Tibial artery (tissue), 4 donors: Measurements from ENCODE around the gene UHMK1.

Experiments
- DNase-seq, 2 donors: peaks; one replicate each; pipeline ENCODE4 v3.0.0-alpha.2; 2019
- H3K27ac ChIP-seq, 2 donors: fragments of 200-600 bp; sonication (generic) in 1 of 2; 1 replicate in 1 of 2; 2 replicates in 1 of 2; pipeline ENCODE4 v1.5.1; 2018 to 2019; ENCODE audit warnings: mild to moderate bottlenecking in 1 of 2
- H3K27me3 ChIP-seq, 2 donors: fragments of 200-600 bp; sonication (generic) in 1 of 2; one replicate each; pipeline versions ENCODE4 v1.5.1 to v1.6.0; 2016 to 2019
- H3K36me3 ChIP-seq, 3 donors: fragments of 200-600 bp; sonication (generic) in 2 of 3; one replicate each; pipeline ENCODE4 v1.5.1; 2016 to 2019; ENCODE audit warnings: mild to moderate bottlenecking in 2 of 3
- H3K4me1 ChIP-seq, 4 donors: fragments of 200-600 bp; sonication (generic) in 2 of 4; 1 replicate in 3 of 4; 2 replicates in 1 of 4; pipeline ENCODE4 v1.5.1; 2016 to 2019
- H3K4me3 ChIP-seq, 2 donors: fragments of 200-600 bp; sonication (generic) in 1 of 2; 1 replicate in 1 of 2; 2 replicates in 1 of 2; pipeline ENCODE4 v1.5.1; 2018 to 2019; ENCODE audit warnings: mild to moderate bottlenecking in 2 of 2
- H3K9me3 ChIP-seq, 3 donors: fragments of 200-600 bp; sonication (generic) in 1 of 3; one replicate each; pipeline ENCODE4 v1.5.1; 2016 to 2019
- intact Hi-C: fragments of 100-400 bp; cut with DNase I; formaldehyde crosslinking; loops from one replicate; pipeline ENCODE4 v1.15.0; 2023; ENCODE audit warnings: low total_unique reads
- TF ChIP-seq, protein P1 (sequence below), 2 experiments: fragments of 200-600 bp in 1 of 2; fragments of 450-650 bp in 1 of 2; IDR thresholded peaks; one replicate each; pipeline ENCODE4 v1.5.1; 2017 to 2019; ENCODE audit warnings: antibody characterized with exemption in 2 of 2, mild to moderate bottlenecking in 1 of 2, moderate library complexity in 1 of 2

The UHMK1 gene

DNA sequence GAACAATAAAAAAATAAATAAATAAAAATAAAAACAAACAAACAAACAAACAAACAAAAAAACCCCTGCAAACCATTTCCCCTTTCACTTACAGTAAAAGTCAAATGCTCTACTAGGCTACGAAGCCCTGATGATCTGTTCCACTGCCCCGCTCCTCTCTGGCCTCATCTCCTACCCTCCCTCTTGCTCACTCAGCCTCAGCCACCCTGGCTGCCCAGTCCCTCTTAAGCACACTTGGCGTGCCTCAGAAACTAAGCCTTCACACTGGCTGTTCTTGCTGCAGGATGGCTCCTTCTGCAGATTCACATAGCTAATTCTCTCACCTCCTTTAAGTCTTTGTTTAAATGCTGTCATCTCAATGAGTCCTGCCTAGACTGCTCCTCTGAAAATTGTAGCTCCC lies 30.8 kb upstream of the UHMK1 start:
- Histone ChIP-seq H3K9me3 (no peaks in the 10 kb centered on the region), H3K4me1 (no peaks in the 10 kb centered on the region), H3K27me3 (no peaks in the 10 kb centered on the region), H3K36me3 (no peaks in the 10 kb centered on the region), H3K27ac (no peak overlapping the region), H3K4me3 (no peak overlapping the region)
- TF ChIP-seq, protein P1, sequence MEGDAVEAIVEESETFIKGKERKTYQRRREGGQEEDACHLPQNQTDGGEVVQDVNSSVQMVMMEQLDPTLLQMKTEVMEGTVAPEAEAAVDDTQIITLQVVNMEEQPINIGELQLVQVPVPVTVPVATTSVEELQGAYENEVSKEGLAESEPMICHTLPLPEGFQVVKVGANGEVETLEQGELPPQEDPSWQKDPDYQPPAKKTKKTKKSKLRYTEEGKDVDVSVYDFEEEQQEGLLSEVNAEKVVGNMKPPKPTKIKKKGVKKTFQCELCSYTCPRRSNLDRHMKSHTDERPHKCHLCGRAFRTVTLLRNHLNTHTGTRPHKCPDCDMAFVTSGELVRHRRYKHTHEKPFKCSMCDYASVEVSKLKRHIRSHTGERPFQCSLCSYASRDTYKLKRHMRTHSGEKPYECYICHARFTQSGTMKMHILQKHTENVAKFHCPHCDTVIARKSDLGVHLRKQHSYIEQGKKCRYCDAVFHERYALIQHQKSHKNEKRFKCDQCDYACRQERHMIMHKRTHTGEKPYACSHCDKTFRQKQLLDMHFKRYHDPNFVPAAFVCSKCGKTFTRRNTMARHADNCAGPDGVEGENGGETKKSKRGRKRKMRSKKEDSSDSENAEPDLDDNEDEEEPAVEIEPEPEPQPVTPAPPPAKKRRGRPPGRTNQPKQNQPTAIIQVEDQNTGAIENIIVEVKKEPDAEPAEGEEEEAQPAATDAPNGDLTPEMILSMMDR (IDR thresholded peaks at IDR 0.05): no peak
- DNase-seq: no peak
- intact Hi-C loops: no loop called here

DNA sequence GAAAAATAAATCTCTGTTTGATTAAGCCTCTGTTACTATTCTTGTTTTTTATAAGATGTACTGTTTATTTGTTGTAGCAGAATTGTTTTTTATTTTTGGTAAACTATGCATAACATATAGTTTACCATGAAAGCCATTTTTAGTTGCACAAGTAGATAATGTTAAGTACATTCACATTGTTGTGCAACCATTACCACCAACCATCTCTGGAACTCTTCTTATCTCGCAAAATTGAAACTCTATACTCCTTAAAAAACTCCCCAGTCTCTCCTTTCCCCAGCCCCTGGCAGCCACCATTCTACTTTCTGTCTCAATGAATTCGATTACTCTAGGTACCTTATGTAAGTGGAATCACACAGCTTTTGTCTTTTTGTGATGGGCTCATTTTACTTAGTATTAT lies 27.4 kb upstream of the UHMK1 start:
- no peak for DNase-seq
- Histone ChIP-seq H3K27me3 (no peaks in the 10 kb centered on the region), H3K4me3 (no peak overlapping the region), H3K4me1 (no peaks in the 10 kb centered on the region), H3K9me3 (no peaks in the 10 kb centered on the region), H3K27ac (no peak overlapping the region), H3K36me3 (no peaks in the 10 kb centered on the region)
- TF ChIP-seq, protein P1 (IDR thresholded peaks at IDR 0.05): no peak
- intact Hi-C loops: no loop called here

DNA sequence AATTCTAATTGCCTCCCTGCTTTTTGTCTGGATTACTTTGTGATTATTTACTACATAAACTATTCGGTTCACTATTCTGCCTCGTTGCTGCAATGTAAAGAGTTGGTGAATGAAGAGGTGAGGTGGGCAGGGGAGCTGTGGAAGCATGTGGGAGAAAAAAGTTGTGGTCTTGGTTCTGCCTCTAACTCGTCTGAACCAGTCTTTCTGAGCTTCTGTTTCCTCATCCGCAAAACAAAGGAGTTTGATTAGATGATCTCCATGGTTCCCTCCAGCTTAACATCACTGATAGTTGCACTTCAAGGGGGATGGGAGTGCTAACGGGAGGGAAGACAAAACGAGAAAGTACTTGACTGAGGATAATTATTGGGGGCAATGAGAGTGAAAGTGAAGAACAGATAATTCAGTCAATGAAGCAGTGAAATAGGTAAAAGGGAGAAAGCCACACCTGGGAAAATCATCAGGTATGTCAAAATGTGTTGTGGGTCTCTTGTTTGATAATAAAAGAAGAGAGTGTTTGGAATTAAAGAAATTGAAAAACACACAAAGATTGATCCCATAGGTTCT lies 26.2 kb upstream of the UHMK1 start:
- Histone ChIP-seq H3K27me3 (no peaks in the 10 kb centered on the region), H3K4me1 (no peaks in the 10 kb centered on the region), H3K27ac (no peak overlapping the region), H3K9me3 (peaks cover 0 to 5% (median 1%) of the 10 kb centered on the region in 3 donors), H3K36me3 (no peaks in the 10 kb centered on the region), H3K4me3 (no peak overlapping the region)
- no peak for DNase-seq
- TF ChIP-seq, protein P1 (IDR thresholded peaks at IDR 0.05): no peak
- intact Hi-C loops: no loop called here

- Histone ChIP-seq H3K36me3 (no peaks in the 10 kb centered on the region), H3K27ac (no peak overlapping the region), H3K27me3 (no peaks in the 10 kb centered on the region), H3K9me3 (peaks cover 0 to 16% (median 10%) of the 10 kb centered on the region in 3 donors), H3K4me1 (no peaks in the 10 kb centered on the region), H3K4me3 (no peak overlapping the region)
- intact Hi-C loops: no loop called here
- DNase-seq: no peak
- TF ChIP-seq, protein P1 (IDR thresholded peaks at IDR 0.05): no peak
These were observed 22.5 kb upstream of the UHMK1 start for GRCh38 chr1:162475089-162475488.

- intact Hi-C loops: no loop called here
- no peaks in the 10 kb centered on the region for H3K36me3 ChIP-seq
- H3K9me3 ChIP-seq: peaks cover 0 to 16% (median 10%) of the 10 kb centered on the region in 3 donors
- H3K4me1 ChIP-seq: no peaks in the 10 kb centered on the region
- H3K4me3 ChIP-seq: no peak overlapping the region
- DNase-seq: no peak
- H3K27ac ChIP-seq: no peak overlapping the region
- TF ChIP-seq, protein P1 (IDR thresholded peaks at IDR 0.05): no peak
- H3K27me3 ChIP-seq: no peaks in the 10 kb centered on the region
These were observed 22.0 kb upstream of the UHMK1 start for GRCh38 chr1:162475539-162476185.
